Prostate gland (tissue), 2 donors: ENCODE results near the gene ZBTB7C.

Experiments used
- POLR2A ChIP-seq: fragments of 450-650 bp; IDR thresholded peaks from one replicate; pipeline ENCODE4 v1.6.1; 2016; ENCODE audit warnings: antibody characterized with exemption, mild to moderate bottlenecking
- TF ChIP-seq, protein P1 (sequence below), 4 experiments: fragments of 200-600 bp in 2 of 4; fragments of 450-650 bp in 2 of 4; sonication (generic) in 2 of 4; IDR thresholded peaks; 1 replicate in 3 of 4; 2 replicates in 1 of 4; pipeline ENCODE4 v1.5.1; 2016 to 2019; ENCODE audit warnings: antibody characterized with exemption in 4 of 4, mild to moderate bottlenecking in 2 of 4, moderate library complexity in 2 of 4

DNA sequence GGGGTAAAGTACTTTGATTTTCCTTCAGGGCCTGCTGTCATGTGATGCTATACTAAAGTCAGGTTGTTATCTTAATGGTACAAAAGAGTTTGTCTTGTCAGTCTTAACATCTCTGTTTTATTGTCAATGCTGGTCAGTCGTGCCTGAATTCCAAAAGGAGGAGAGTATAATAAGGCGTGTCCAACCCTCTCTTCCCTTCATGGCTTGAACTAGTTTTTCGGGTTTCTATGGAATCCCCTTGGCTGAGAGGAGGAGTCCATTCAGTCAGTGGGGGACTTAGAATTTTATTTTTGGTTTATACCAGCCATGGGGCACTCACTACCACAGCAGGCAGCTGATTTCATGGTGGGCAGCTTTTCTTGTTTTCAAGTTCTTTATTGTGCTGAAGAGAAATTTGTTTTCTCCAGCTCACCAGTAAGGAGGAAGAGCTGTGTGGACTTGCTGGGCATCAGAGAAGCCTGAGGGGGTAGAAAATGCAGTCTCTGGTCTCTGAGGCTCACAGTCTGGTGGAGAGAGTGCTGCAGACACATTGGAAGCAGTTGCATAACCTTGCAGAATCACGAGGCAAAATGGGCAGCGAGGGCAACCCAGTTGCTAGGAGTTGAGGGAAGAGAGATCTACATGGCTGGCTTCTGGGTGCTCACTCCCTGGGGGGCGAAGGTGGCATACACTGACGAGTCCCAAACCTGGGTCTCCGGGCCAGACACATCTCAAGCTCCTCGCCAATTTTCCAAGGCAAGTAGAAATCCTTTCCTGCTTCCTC, 193.1 kb downstream of the ZBTB7C start:
- TF ChIP-seq, protein P1, sequence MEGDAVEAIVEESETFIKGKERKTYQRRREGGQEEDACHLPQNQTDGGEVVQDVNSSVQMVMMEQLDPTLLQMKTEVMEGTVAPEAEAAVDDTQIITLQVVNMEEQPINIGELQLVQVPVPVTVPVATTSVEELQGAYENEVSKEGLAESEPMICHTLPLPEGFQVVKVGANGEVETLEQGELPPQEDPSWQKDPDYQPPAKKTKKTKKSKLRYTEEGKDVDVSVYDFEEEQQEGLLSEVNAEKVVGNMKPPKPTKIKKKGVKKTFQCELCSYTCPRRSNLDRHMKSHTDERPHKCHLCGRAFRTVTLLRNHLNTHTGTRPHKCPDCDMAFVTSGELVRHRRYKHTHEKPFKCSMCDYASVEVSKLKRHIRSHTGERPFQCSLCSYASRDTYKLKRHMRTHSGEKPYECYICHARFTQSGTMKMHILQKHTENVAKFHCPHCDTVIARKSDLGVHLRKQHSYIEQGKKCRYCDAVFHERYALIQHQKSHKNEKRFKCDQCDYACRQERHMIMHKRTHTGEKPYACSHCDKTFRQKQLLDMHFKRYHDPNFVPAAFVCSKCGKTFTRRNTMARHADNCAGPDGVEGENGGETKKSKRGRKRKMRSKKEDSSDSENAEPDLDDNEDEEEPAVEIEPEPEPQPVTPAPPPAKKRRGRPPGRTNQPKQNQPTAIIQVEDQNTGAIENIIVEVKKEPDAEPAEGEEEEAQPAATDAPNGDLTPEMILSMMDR (IDR thresholded peaks at IDR 0.05) = no peak
- no peak for TF ChIP-seq POLR2A
